HCT116 (cell line): ENCODE measurements around the gene PLCB2. TPM values are rescaled to one million over a fixed set of nuclear protein-coding genes. Genes with fewer than 3 reads are reported as not detected.

Experiments
- ATAC-seq: fragments of 200-7000 bp; cut with Tn5 transposase; 2 replicates; pipeline ENCODE4 v1.9.1; 2020; ENCODE audit warnings: mild to moderate bottlenecking, moderate library complexity
- BruUV-seq: library from RNA; stranded (reverse); fragments of 400-500 nt; replicated peaks from 2 replicates; lab custom pipeline; 2021; lab: Mats Ljungman, UMichigan
- CTCF ChIA-PET: fragments of 300-600 bp; sonication (Branson Sonifier 250); formaldehyde crosslinking; loops from one replicate; lab custom pipeline; 2021; ENCODE audit warnings: antibody characterized with exemption; lab: Charles Lee
- POLR2A ChIA-PET: fragments of 300-600, 350-600 bp; sonication (Branson Sonifier 250); formaldehyde crosslinking; loops from one replicate; lab custom pipeline; 2021; ENCODE audit warnings: antibody characterized with exemption; lab: Charles Lee
- RAD21 ChIA-PET, 2 experiments: fragments of 300-600 bp; sonication (Branson Sonifier 250); formaldehyde crosslinking; loops; one replicate each; lab custom pipeline; 2023; ENCODE audit warnings: low total read pairs in 2 of 2; ENCODE audit not compliant: uncharacterized antibody in 2 of 2, unreplicated experiment in 2 of 2, low non-redundant PET in 1 of 2; lab: Charles Lee
- DNase-seq: peaks from one replicate; pipeline ENCODE4 v3.0.0-alpha.2; 2010; ENCODE audit warnings: low read depth, low spot score
- H2AFZ ChIP-seq: fragments of 200-600 bp; shearing (Covaris generic), sonication (generic); 2 replicates; pipeline ENCODE4 v1.6.1; 2017; ENCODE audit warnings: low read depth, mixed run types, mixed read lengths, antibody characterized with exemption, low read length; ENCODE audit not compliant: poor library complexity, severe bottlenecking
- H3K27ac ChIP-seq: 2 replicates; pipeline ENCODE4 v1.5.1; 2012; ENCODE audit warnings: low read depth, low read length
- H3K27me3 ChIP-seq: fragments of 200-600 bp; sonication (generic); 2 replicates; pipeline ENCODE4 v1.6.1; 2016; ENCODE audit warnings: mixed run types, low read length, mixed read lengths; ENCODE audit not compliant: insufficient read depth
- H3K36me3 ChIP-seq, 2 experiments: fragments of 200-500 bp in 1 of 2; fragments of 200-600 bp in 1 of 2; sonication (Bioruptor generic) in 1 of 2; sonication (generic) in 1 of 2; 2 replicates each; pipeline versions ENCODE4 v1.5.1 to v1.6.1; 2014 to 2016; ENCODE audit warnings: low read length in 2 of 2, inconsistent platforms in 1 of 2, mixed read lengths in 1 of 2, mixed run types in 1 of 2; ENCODE audit not compliant: insufficient read depth in 2 of 2, control insufficient read depth in 1 of 2
- H3K4me1 ChIP-seq, 2 experiments: fragments of 200-600 bp in 1 of 2; sonication (generic) in 1 of 2; 2 replicates each; pipeline versions ENCODE4 v1.5.1 to v1.6.1; 2012 to 2017; ENCODE audit warnings: low read length in 2 of 2, inconsistent platforms in 1 of 2, mild to moderate bottlenecking in 1 of 2, mixed read lengths in 1 of 2, mixed run types in 1 of 2, moderate library complexity in 1 of 2; ENCODE audit not compliant: insufficient read depth in 2 of 2, control insufficient read depth in 1 of 2
- H3K4me2 ChIP-seq: fragments of 200-600 bp; sonication (generic); 2 replicates; pipeline ENCODE4 v1.6.1; 2017; ENCODE audit warnings: mixed run types, low read length, mixed read lengths
- H3K4me3 ChIP-seq, 2 experiments: fragments of 200-600 bp in 1 of 2; sonication (generic) in 1 of 2; replicated peaks in 1 of 2; 2 replicates each; pipeline ENCODE4 v1.5.1; 2011 to 2016; ENCODE audit warnings: low read length in 2 of 2, control low read depth in 1 of 2, low read depth in 1 of 2, mild to moderate bottlenecking in 1 of 2, mixed read lengths in 1 of 2, mixed run types in 1 of 2
- H3K79me2 ChIP-seq: fragments of 200-600 bp; sonication (generic); 2 replicates; pipeline ENCODE4 v1.6.1; 2017; ENCODE audit warnings: mild to moderate bottlenecking, mixed run types, low read length, moderate library complexity, mixed read lengths; ENCODE audit not compliant: insufficient read depth
- H3K9ac ChIP-seq: fragments of 200-600 bp; sonication (generic); 2 replicates; pipeline ENCODE4 v1.6.1; 2016; ENCODE audit warnings: low read length, mixed read lengths
- H3K9me2 ChIP-seq: fragments of 200-600 bp; sonication (generic), shearing (Covaris generic); 2 replicates; pipeline ENCODE4 v1.6.1; 2017; ENCODE audit warnings: mixed run types, mild to moderate bottlenecking, moderate library complexity; ENCODE audit not compliant: insufficient read depth
- H3K9me3 ChIP-seq, 2 experiments: fragments of 200-500 bp in 1 of 2; fragments of 200-600 bp in 1 of 2; sonication (Bioruptor generic) in 1 of 2; sonication (generic) in 1 of 2; 2 replicates each; pipeline ENCODE4 v1.6.1; 2014 to 2017; ENCODE audit warnings: low read length in 2 of 2, mixed read lengths in 2 of 2, inconsistent platforms in 1 of 2, low read depth in 1 of 2, mild to moderate bottlenecking in 1 of 2, mixed run types in 1 of 2, moderate library complexity in 1 of 2; ENCODE audit not compliant: control insufficient read depth in 1 of 2, insufficient read depth in 1 of 2
- H4K20me1 ChIP-seq: fragments of 200-600 bp; sonication (generic), shearing (Covaris generic); 2 replicates; pipeline ENCODE4 v1.6.1; 2017; ENCODE audit warnings: mixed run types, mild to moderate bottlenecking, moderate library complexity; ENCODE audit not compliant: insufficient read depth
- CBX3 ChIP-seq: IDR thresholded peaks from 2 replicates; pipeline ENCODE4 v1.6.1; 2012; ENCODE audit warnings: low read depth
- CEBPB ChIP-seq: IDR thresholded peaks from 2 replicates; pipeline ENCODE4 v1.6.1; 2012; ENCODE audit warnings: low read depth
- EGR1 ChIP-seq: IDR thresholded peaks from 2 replicates; pipeline ENCODE4 v1.6.1; 2012; ENCODE audit warnings: low read depth
- ELF1 ChIP-seq: IDR thresholded peaks from 2 replicates; pipeline ENCODE4 v1.6.1; 2012; ENCODE audit warnings: low read depth, borderline replicate concordance
- EZH2 ChIP-seq: fragments of 200-600 bp; sonication (generic); IDR thresholded peaks from 2 replicates; pipeline ENCODE4 v1.6.1; 2017; ENCODE audit warnings: antibody characterized with exemption, mixed run types
- EZH2phosphoT487 ChIP-seq: fragments of 200-600 bp; IDR thresholded peaks from 2 replicates; pipeline ENCODE4 v1.6.1; 2018; ENCODE audit warnings: antibody characterized with exemption, borderline replicate concordance
- JUND ChIP-seq: IDR thresholded peaks from 2 replicates; pipeline ENCODE4 v1.6.1; 2012
- MAX ChIP-seq: IDR thresholded peaks from 2 replicates; pipeline ENCODE4 v1.6.1; 2012
- POLR2A ChIP-seq: IDR thresholded peaks from 2 replicates; pipeline ENCODE4 v1.7.0; 2011; ENCODE audit warnings: borderline replicate concordance; ENCODE audit not compliant: insufficient read depth, insufficient read length; ENCODE audit errors: extremely low read depth
- POLR2AphosphoS5 ChIP-seq: IDR thresholded peaks from 2 replicates; pipeline ENCODE4 v1.6.1; 2011; ENCODE audit warnings: mild to moderate bottlenecking, low read depth, low read length, moderate library complexity
- REST ChIP-seq: IDR thresholded peaks from 2 replicates; pipeline ENCODE4 v1.6.1; 2012; ENCODE audit warnings: low read depth
- SIN3A ChIP-seq: IDR thresholded peaks from 2 replicates; pipeline ENCODE4 v1.6.1; 2012; ENCODE audit warnings: low read depth
- SP1 ChIP-seq: IDR thresholded peaks from 2 replicates; pipeline ENCODE4 v1.6.1; 2012; ENCODE audit warnings: low read depth
- SRF ChIP-seq: IDR thresholded peaks from 2 replicates; pipeline ENCODE4 v1.6.1; 2012; ENCODE audit warnings: low read depth
- TCF7L2 ChIP-seq: IDR thresholded peaks from 2 replicates; pipeline ENCODE4 v1.7.0; 2011; ENCODE audit warnings: borderline replicate concordance, inconsistent platforms; ENCODE audit not compliant: insufficient read depth, insufficient read length; ENCODE audit errors: extremely low read depth
- YY1 ChIP-seq: IDR thresholded peaks from 2 replicates; pipeline ENCODE4 v1.6.1; 2011; ENCODE audit warnings: low read length, low read depth, moderate library complexity, mild to moderate bottlenecking; ENCODE audit not compliant: insufficient replicate concordance; ENCODE audit errors: extremely low read depth
- ZBTB33 ChIP-seq: IDR thresholded peaks from 2 replicates; pipeline ENCODE4 v1.6.1; 2011; ENCODE audit warnings: mild to moderate bottlenecking, low read length, moderate library complexity; ENCODE audit not compliant: insufficient replicate concordance; ENCODE audit errors: extremely low read depth
- ZFX ChIP-seq: fragments of 450-650 bp; IDR thresholded peaks from 2 replicates; pipeline ENCODE4 v1.6.1; 2017
- ZNF274 ChIP-seq: fragments of 200-500 bp; sonication (Bioruptor generic); IDR thresholded peaks from 2 replicates; pipeline ENCODE4 v1.6.1; 2014; ENCODE audit warnings: mild to moderate bottlenecking, low read depth, low read length, inconsistent platforms
- intact Hi-C: fragments of 100-400 bp; cut with micrococcal nuclease; formaldehyde crosslinking; loops from 2 replicates; pipeline ENCODE4 v1.10.0; 2022
- total RNA-seq: library from RNA; stranded (reverse); gene quantifications from one replicate; pipeline ENCODE4 v1.2.1, GENCODE V29; 2021; ENCODE audit not compliant: unreplicated experiment
- TF ChIP-seq, protein P1 (sequence below), 3 experiments: fragments of 200-600 bp in 1 of 3; sonication (generic) in 1 of 3; IDR thresholded peaks in 2 of 3; conservative IDR thresholded peaks in 1 of 3; 2 replicates each; pipeline ENCODE4 v1.5.1; 2012 to 2017; ENCODE audit warnings: low read depth in 2 of 3, low read length in 2 of 3, antibody characterized with exemption in 1 of 3, borderline replicate concordance in 1 of 3, control low read depth in 1 of 3, mild to moderate bottlenecking in 1 of 3, mixed read lengths in 1 of 3, mixed run types in 1 of 3, moderate library complexity in 1 of 3; ENCODE audit not compliant: insufficient read depth in 1 of 3

PLCB2 gene
- total RNA-seq, 1 experiment from 2014 or later, result 2.8 TPM

- CTCF ChIA-PET, result no interaction called here
- H3K36me3 ChIP-seq, result peaks cover 0 to 7% of the 10 kb centered on the region in 2 experiments; a peak in 1 of 4 replicates
- intact Hi-C loops, result no loop called here
- H3K4me3 ChIP-seq, result no peak overlapping the region
- RAD21 ChIA-PET, result no interaction called here
- POLR2A ChIA-PET, result no interaction called here
- no peak overlapping the region for H3K9ac ChIP-seq
- H3K27ac ChIP-seq, result no peak overlapping the region
- TF ChIP-seq EGR1, result no peak
- TF ChIP-seq EZH2, result no peak
- TF ChIP-seq REST, result no peak
- no peak for TF ChIP-seq POLR2A
- TF ChIP-seq CEBPB, result no peak
- TF ChIP-seq POLR2AphosphoS5, result no peak
- no peak for TF ChIP-seq ZFX
- no peak for TF ChIP-seq SRF
- no peak for TF ChIP-seq MAX
- TF ChIP-seq SIN3A, result no peak
- no peak for TF ChIP-seq YY1
- TF ChIP-seq, protein P1, sequence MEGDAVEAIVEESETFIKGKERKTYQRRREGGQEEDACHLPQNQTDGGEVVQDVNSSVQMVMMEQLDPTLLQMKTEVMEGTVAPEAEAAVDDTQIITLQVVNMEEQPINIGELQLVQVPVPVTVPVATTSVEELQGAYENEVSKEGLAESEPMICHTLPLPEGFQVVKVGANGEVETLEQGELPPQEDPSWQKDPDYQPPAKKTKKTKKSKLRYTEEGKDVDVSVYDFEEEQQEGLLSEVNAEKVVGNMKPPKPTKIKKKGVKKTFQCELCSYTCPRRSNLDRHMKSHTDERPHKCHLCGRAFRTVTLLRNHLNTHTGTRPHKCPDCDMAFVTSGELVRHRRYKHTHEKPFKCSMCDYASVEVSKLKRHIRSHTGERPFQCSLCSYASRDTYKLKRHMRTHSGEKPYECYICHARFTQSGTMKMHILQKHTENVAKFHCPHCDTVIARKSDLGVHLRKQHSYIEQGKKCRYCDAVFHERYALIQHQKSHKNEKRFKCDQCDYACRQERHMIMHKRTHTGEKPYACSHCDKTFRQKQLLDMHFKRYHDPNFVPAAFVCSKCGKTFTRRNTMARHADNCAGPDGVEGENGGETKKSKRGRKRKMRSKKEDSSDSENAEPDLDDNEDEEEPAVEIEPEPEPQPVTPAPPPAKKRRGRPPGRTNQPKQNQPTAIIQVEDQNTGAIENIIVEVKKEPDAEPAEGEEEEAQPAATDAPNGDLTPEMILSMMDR (IDR thresholded peaks at IDR 0.05 in 2 of 3, conservative IDR thresholded peaks at IDR 0.05 in 1 of 3; ENCODE audit: borderline replicate concordance in 1 of 3, insufficient read depth in 1 of 3, low read depth in 2 of 3, low read length in 2 of 3), result no peak
- no peak for TF ChIP-seq SP1
- no peak for TF ChIP-seq ZNF274
- TF ChIP-seq ZBTB33, result no peak
- no peak for TF ChIP-seq ELF1
- no peak for TF ChIP-seq CBX3
- TF ChIP-seq TCF7L2, result no peak
- no peak for TF ChIP-seq JUND
- TF ChIP-seq EZH2phosphoT487, result no peak
- no peak overlapping the region for H2AFZ ChIP-seq
- peaks cover 28 to 31% of the 10 kb centered on the region in 2 experiments for H3K4me1 ChIP-seq
- no TSS peak for BruUV-seq
- no peaks in the 10 kb centered on the region for H4K20me1 ChIP-seq
- no peaks in the 10 kb centered on the region for H3K9me2 ChIP-seq
- H3K79me2 ChIP-seq, result peaks cover 5% of the 10 kb centered on the region; the same call in 1 of the 2 replicates
- no peaks in the 10 kb centered on the region for H3K27me3 ChIP-seq
- ATAC-seq (no peak), DNase-seq (no peak)
- no peaks in the 10 kb centered on the region for H3K9me3 ChIP-seq
- H3K4me2 ChIP-seq, result no peak overlapping the region
Measured at GRCh38 chr15:40334941-40335795, 27.4 kb upstream of the PLCB2 start.
